ENCODE measurements around the gene ADAM8.

DNA sequence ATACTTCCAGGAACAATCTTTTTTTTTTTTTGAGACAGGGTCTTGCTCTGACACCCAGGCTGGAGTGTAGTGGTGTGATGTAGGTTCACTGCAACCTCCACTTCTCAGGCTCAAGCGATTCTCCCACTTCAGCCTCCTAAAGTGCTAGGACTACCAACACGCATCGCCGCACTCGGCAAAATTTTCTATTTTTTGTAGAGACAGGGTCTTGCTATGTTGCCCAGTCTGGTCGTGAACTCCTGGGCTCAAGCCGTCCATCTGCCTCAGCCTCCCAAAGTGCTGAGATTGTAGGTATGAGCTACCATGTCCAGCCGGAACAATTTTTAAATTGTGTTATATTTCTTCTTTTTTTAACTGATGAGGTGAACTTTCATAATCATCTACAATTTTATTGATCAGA is 34.1 kb upstream of the ADAM8 start:
- TF ChIP-seq POLR2A (IDR thresholded peaks at IDR 0.05): no peak
- TF ChIP-seq, protein P1, sequence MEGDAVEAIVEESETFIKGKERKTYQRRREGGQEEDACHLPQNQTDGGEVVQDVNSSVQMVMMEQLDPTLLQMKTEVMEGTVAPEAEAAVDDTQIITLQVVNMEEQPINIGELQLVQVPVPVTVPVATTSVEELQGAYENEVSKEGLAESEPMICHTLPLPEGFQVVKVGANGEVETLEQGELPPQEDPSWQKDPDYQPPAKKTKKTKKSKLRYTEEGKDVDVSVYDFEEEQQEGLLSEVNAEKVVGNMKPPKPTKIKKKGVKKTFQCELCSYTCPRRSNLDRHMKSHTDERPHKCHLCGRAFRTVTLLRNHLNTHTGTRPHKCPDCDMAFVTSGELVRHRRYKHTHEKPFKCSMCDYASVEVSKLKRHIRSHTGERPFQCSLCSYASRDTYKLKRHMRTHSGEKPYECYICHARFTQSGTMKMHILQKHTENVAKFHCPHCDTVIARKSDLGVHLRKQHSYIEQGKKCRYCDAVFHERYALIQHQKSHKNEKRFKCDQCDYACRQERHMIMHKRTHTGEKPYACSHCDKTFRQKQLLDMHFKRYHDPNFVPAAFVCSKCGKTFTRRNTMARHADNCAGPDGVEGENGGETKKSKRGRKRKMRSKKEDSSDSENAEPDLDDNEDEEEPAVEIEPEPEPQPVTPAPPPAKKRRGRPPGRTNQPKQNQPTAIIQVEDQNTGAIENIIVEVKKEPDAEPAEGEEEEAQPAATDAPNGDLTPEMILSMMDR (IDR thresholded peaks at IDR 0.05): no peak
